GM23248 (cell line): ENCODE results near the gene STIL. TPM values are rescaled to one million over a fixed set of nuclear protein-coding genes. Genes with fewer than 3 reads are reported as not detected.

Experiments used
- DNase-seq: peaks from one replicate; pipeline ENCODE4 v3.0.0-alpha.2; 2015
- H2AFZ ChIP-seq: fragments of 200-600 bp; sonication (generic); 2 replicates; pipeline ENCODE4 v1.6.1; 2016; ENCODE audit warnings: antibody characterized with exemption
- H3F3A ChIP-seq: fragments of 200-600 bp; sonication (generic); 2 replicates; pipeline ENCODE4 v1.6.1; 2016; ENCODE audit warnings: mild to moderate bottlenecking, antibody characterized with exemption, mixed run types; ENCODE audit not compliant: insufficient read depth
- H3K27ac ChIP-seq: fragments of 200-600 bp; sonication (generic); 2 replicates; pipeline ENCODE4 v1.5.1; 2016; ENCODE audit warnings: mild to moderate bottlenecking
- H3K27me3 ChIP-seq: fragments of 200-600 bp; sonication (generic); replicated peaks from 2 replicates; pipeline ENCODE4 v1.6.1; 2016; ENCODE audit warnings: mild to moderate bottlenecking; ENCODE audit not compliant: insufficient read depth
- H3K36me3 ChIP-seq: fragments of 200-600 bp; sonication (generic); 2 replicates; pipeline ENCODE4 v1.6.1; 2016; ENCODE audit warnings: low read depth, mild to moderate bottlenecking
- H3K4me1 ChIP-seq: fragments of 200-600 bp; sonication (generic); 2 replicates; pipeline ENCODE4 v1.6.1; 2016; ENCODE audit warnings: mild to moderate bottlenecking; ENCODE audit not compliant: insufficient read depth
- H3K4me2 ChIP-seq: fragments of 200-600 bp; sonication (generic); one replicate; pipeline ENCODE4 v1.6.1; 2016; ENCODE audit warnings: mild to moderate bottlenecking; ENCODE audit not compliant: unreplicated experiment
- H3K4me3 ChIP-seq: fragments of 200-600 bp; sonication (generic); 2 replicates; pipeline ENCODE4 v1.5.1; 2016; ENCODE audit warnings: mild to moderate bottlenecking
- H3K79me2 ChIP-seq: fragments of 200-600 bp; sonication (generic); 2 replicates; pipeline ENCODE4 v1.6.1; 2016; ENCODE audit warnings: mild to moderate bottlenecking; ENCODE audit not compliant: insufficient read depth
- H3K9ac ChIP-seq: fragments of 200-600 bp; sonication (generic); 2 replicates; pipeline ENCODE4 v1.6.1; 2016; ENCODE audit warnings: mild to moderate bottlenecking
- H3K9me2 ChIP-seq: fragments of 200-600 bp; sonication (generic); 2 replicates; pipeline ENCODE4 v1.6.1; 2016; ENCODE audit warnings: mixed run types, mild to moderate bottlenecking, moderate library complexity; ENCODE audit not compliant: insufficient read depth
- H3K9me3 ChIP-seq: fragments of 200-600 bp; sonication (generic); one replicate; pipeline ENCODE4 v1.6.1; 2017; ENCODE audit warnings: low read depth
- H4K20me1 ChIP-seq: fragments of 200-600 bp; sonication (generic); 2 replicates; pipeline ENCODE4 v1.6.0; 2016; ENCODE audit not compliant: insufficient read depth
- EZH2 ChIP-seq: fragments of 200-600 bp; sonication (generic); IDR thresholded peaks from 2 replicates; pipeline ENCODE4 v1.6.1; 2018; ENCODE audit warnings: antibody characterized with exemption, mild to moderate bottlenecking; ENCODE audit not compliant: insufficient read depth, poor library complexity, severe bottlenecking
- EZH2phosphoT487 ChIP-seq: fragments of 200-600 bp; sonication (generic); IDR thresholded peaks from 2 replicates; pipeline ENCODE4 v1.6.1; 2018; ENCODE audit warnings: antibody characterized with exemption, moderate library complexity, mild to moderate bottlenecking, low read depth; ENCODE audit not compliant: insufficient read depth
- WGBS, 2 experiments: methylation state at CpG; one replicate each; pipeline ENCODE4 v1.1.6; 2015 to 2017; ENCODE audit warnings: low lambda C conversion rate in 2 of 2, low coverage in 1 of 2; ENCODE audit errors: missing lambda C conversion rate in 2 of 2; 5-methylcytosine and 5-hydroxymethylcytosine counted together
- in situ Hi-C: fragments of 300-500 bp; cut with MboI; formaldehyde crosslinking; loops from 2 replicates; pipeline ENCODE4 v1.15.0; 2020
- polyA plus RNA-seq: library from polyadenylated mRNA; unstranded; fragments of >200 nt; fragmentation: Nextera tagmentation; extraction: Ambion mirVana; gene quantifications from 2 replicates; pipeline ENCODE4 v1.2.1, GENCODE V29; 2016
- total RNA-seq: library from RNA; depleted of rRNA; stranded (reverse); fragments of >200 nt; shearing (Covaris generic); gene quantifications from 2 replicates; pipeline ENCODE4 v1.2.3, GENCODE V29; 2014

Gene STIL
- total and polyA plus RNA-seq, 2 experiments from 2014 or later, result 7.2 to 17.1 TPM

DNA sequence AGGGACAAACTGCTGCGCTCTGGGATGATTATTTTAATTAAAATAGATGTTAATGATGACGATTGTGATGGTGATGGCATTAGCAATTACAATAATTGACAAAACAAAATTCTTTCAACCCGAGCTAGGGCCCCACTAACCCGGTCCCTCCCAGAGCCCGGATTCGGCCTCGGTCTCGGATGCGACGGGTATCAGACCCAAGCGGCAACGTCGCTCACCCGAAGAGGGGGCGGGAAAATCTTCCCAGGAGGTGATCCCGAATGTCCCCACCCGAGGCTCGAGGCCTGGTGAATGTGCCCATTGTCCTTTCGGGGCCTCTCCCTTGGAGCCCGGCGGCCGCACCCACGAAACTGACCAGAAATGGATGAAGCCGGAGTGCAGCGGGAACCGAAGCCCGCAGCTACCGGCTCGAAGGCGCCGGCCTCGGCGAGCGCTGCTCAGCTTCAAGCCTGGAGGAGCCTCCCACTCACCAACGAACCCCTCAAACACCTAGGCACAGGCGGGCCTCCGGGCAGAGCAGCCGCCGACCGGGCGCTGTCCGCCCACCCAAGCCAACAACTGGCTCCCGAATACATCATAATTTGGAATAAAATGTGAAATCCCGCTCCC is 83.2 kb downstream of the STIL start:
- WGBS, 2 experiments, result 15 to 22% methylated on average over 27 to 44 of the region's 44 CpGs
- no peaks in the 10 kb centered on the region for H3K79me2 ChIP-seq
- no peak overlapping the region for H3K9ac ChIP-seq
- H3K4me3 ChIP-seq, result no peak overlapping the region
- no peak overlapping the region for H3K4me2 ChIP-seq
- peaks cover 84% of the 10 kb centered on the region for H3K27me3 ChIP-seq
- no peaks in the 10 kb centered on the region for H3K36me3 ChIP-seq
- TF ChIP-seq EZH2 (peak; percentile 21), EZH2phosphoT487 (peak; percentile 6; the same call in 1 of the 2 replicates)
- no peaks in the 10 kb centered on the region for H3F3A ChIP-seq
- H4K20me1 ChIP-seq, result no peaks in the 10 kb centered on the region
- no peak overlapping the region for H3K27ac ChIP-seq
- H3K9me3 ChIP-seq, result no peaks in the 10 kb centered on the region
- DNase-seq, result no peak
- no peaks in the 10 kb centered on the region for H3K4me1 ChIP-seq
- no peaks in the 10 kb centered on the region for H3K9me2 ChIP-seq
- H2AFZ ChIP-seq, result no peak overlapping the region
- in situ Hi-C loops, result no loop called here

DNA sequence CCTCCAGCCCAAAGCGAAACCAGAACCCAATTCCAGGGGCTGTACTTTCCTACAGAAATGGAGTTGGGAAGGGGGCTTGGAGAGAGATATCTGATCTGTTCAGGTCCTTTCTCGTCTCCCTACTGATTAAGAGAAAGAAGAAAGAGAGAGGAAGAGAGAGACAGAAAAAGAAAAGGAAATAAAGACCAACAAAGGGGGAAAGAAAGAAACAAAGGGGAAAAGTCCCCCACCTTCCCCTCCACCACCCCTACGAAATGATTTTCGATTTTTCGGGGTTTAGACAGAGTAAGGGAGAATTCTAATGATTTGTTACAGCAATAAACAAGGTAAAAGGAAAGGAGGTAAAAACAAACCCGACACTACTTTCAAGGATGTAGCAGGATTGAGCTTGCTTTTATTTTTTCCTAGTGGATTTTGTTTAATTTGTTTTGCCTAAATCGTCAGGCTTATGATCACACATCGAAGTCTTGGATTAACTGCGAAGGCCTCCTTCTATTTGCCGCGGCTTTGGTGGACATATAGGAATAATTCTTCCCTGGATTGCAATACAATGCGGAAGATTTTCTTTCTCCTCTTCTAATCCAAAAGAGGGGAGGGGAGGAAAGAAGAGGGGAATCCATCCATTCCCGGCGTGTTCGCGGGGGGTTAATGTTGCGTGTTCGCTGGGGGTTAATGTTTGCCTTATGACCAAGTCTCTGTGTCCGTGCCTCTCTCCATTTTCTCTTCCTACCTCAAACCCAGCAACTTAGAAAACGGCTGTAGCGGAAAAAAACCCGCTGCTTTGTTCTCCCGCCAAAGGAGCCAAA is 83.9 kb downstream of the STIL start:
- Histone ChIP-seq H3K36me3 (no peaks in the 10 kb centered on the region), H3F3A (no peaks in the 10 kb centered on the region), H3K9ac (no peak overlapping the region), H3K4me3 (no peak overlapping the region), H4K20me1 (no peaks in the 10 kb centered on the region), H3K79me2 (no peaks in the 10 kb centered on the region), H3K27me3 (peaks cover 87% of the 10 kb centered on the region), H3K9me3 (no peaks in the 10 kb centered on the region), H2AFZ (no peak overlapping the region), H3K4me2 (no peak overlapping the region), H3K9me2 (no peaks in the 10 kb centered on the region), H3K4me1 (no peaks in the 10 kb centered on the region), H3K27ac (no peak overlapping the region)
- WGBS, 2 experiments, result 23 to 24% methylated on average over 23 of the region's 23 CpGs
- in situ Hi-C loops, result no loop called here
- TF ChIP-seq EZH2phosphoT487, result peak; percentile 93
- TF ChIP-seq EZH2, result peak; percentile 100
- DNase-seq, result no peak

DNA sequence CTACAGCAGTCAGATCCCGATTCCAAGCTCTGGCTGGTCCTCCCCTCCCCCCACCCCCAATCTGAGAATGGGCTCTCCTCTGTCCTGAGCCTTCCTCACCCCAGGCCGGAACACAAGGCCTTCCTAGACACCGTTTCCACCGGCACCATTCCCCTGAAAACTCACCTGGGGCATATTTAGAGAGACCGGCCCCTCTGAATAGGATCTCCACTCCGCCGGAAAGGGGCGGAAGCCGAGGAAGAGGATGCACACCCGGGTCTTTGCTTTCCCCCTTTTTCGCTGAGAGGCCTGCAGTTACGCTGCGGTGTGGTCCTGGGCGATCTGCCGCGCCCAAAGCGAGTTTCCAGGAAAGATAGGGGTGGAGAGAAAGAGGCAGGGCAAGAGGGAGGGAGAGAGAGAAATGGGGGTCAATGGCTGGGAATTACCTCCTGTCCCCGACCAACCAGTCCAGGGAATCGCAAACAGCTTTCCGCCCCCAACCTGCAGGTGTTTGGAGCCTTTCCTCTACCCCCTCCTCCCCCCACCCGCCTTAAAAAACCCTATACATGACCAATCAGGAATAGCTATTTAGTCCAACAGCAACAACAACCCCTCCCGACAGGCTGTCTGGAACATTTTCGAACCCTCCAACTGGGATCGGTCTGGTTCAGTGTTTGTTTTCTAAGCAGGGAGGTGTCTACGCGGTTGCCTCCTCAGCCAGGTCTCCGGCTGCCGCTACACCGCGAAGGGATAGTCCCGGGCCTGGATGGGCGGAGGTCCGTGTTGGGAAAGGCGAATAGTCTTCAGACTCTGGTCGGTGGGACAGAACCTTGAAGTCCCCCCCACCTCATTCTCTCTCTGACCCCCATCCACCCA is 84.7 kb downstream of the STIL start:
- WGBS, 2 experiments, result 26 to 28% methylated on average over 24 to 35 of the region's 35 CpGs
- peaks cover 93% of the 10 kb centered on the region for H3K27me3 ChIP-seq
- H2AFZ ChIP-seq, result no peak overlapping the region

DNA sequence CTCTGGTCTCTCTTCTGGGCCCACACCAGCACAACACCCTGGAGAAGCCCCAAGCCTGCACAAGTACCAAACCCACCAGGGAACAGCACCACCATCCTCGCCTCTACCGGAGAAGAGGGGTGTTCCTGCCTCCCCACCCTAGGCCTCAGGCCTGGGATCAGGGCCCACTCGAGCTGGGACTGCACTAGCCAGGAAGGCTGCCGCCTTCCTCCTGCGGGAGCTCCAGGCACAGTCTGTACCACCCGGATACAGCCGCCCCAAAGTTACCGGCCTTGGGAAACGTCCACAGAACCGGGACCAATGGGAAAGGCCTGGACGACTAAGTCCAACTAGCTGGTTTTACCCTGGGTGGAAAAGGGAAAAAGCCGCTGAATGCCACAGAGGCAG is 85.3 kb downstream of the STIL start:
- in situ Hi-C loops, result no loop called here
- Histone ChIP-seq H3K36me3 (no peaks in the 10 kb centered on the region), H3K27me3 (peaks cover 93% of the 10 kb centered on the region), H3K4me1 (no peaks in the 10 kb centered on the region), H3F3A (no peaks in the 10 kb centered on the region), H2AFZ (no peak overlapping the region), H3K9ac (no peak overlapping the region), H3K4me3 (no peak overlapping the region), H4K20me1 (no peaks in the 10 kb centered on the region), H3K9me2 (no peaks in the 10 kb centered on the region), H3K9me3 (no peaks in the 10 kb centered on the region), H3K27ac (no peak overlapping the region), H3K79me2 (no peaks in the 10 kb centered on the region), H3K4me2 (no peak overlapping the region)
- TF ChIP-seq EZH2, result no peak
- no peak for TF ChIP-seq EZH2phosphoT487
- no peak for DNase-seq
- WGBS, 2 experiments, result 68 to 79% methylated on average over 9 to 12 of the region's 12 CpGs

More for the DNA sequence above, 84.7 kb downstream of the STIL start:
- Histone ChIP-seq H3F3A (no peaks in the 10 kb centered on the region), H3K4me1 (no peaks in the 10 kb centered on the region), H3K79me2 (no peaks in the 10 kb centered on the region), H3K27ac (no peak overlapping the region), H3K36me3 (no peaks in the 10 kb centered on the region), H3K4me2 (no peak overlapping the region), H3K4me3 (no peak overlapping the region), H3K9me3 (no peaks in the 10 kb centered on the region), H3K9ac (no peak overlapping the region), H4K20me1 (no peaks in the 10 kb centered on the region), H3K9me2 (no peaks in the 10 kb centered on the region)
- TF ChIP-seq EZH2phosphoT487, result no peak
- DNase-seq, result no peak
- in situ Hi-C loops, result no loop called here
